PC-9 (cell line): ENCODE measurements around the gene TDP1.

Experiments used
- CTCF ChIP-seq: fragments of 200-600 bp; sonication (generic); conservative IDR thresholded peaks from 2 replicates; pipeline ENCODE4 v1.6.1; 2017; ENCODE audit warnings: mixed run types, antibody characterized with exemption, mild to moderate bottlenecking, moderate library complexity
- EZH2 ChIP-seq: fragments of 200-600 bp; sonication (generic); IDR thresholded peaks from 2 replicates; pipeline ENCODE4 v1.8.0; 2017; ENCODE audit warnings: antibody characterized with exemption, low read depth

GRCh38 chr14:89915114-89915878 is 40.4 kb upstream of the TDP1 start:
- TF ChIP-seq CTCF = peak; percentile 86
- TF ChIP-seq EZH2 = no peak
